Measurements from ENCODE around the gene SNPH.

DNA sequence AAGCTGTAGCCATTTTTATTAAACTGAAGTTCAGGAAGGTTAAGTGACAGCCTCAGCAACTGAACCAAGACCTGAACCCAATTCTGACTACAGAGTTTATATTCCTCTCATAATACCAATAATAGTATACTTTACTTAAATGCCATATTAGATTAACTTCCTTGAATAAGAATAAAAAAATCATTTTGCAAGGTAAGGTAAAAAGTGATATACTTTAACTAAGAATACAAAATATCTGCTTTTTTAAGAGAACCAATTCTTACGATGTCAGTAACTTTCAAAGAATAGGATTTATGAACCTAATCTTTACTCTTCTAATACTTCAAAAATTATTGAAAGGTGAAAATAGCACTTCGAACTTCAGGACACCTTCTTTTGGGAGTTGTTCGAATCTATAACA, 36.6 kb upstream of the SNPH start:
- TF ChIP-seq CTCF (IDR thresholded peaks at IDR 0.05) = no peak
- no peak for TF ChIP-seq EZH2 (IDR thresholded peaks at IDR 0.05)

All from neural progenitor cell (in vitro differentiated cells).